Glomerular endothelial cell (primary cell): Measurements from ENCODE around the gene TET2. TPM values are rescaled to one million over a fixed set of nuclear protein-coding genes. Genes with fewer than 3 reads are reported as not detected.
"Not testable (repeated sequence)": the region's sequence is repeated elsewhere in the genome, so short reads cannot be mapped to it uniquely, and the experiment has no call there.

Experiments
- DNase-seq: peaks from one replicate; pipeline ENCODE4 v3.0.0-alpha.2; 2011; ENCODE audit warnings: low read depth, low spot score; ENCODE audit errors: extremely low read depth
- total RNA-seq: library from RNA; depleted of rRNA; stranded (reverse); fragments of >200 nt; gene quantifications from 2 replicates; pipeline ENCODE4 v1.2.3, GENCODE V29; 2015

TET2 gene
- total RNA-seq, 1 donor from 2014 or later: 15.5 TPM

- DNase-seq: no peak
Observed at GRCh38 chr4:105281124-105281415, 134.4 kb downstream of the TET2 start.

- DNase-seq: no peak
Observed at GRCh38 chr4:105282489-105282888, 135.8 kb downstream of the TET2 start.

GRCh38 chr4:105283501-105283900 is 136.8 kb downstream of the TET2 start:
- no peak for DNase-seq

GRCh38 chr4:105288121-105288520 is 141.4 kb downstream of the TET2 start:
- DNase-seq: no peak

GRCh38 chr4:105291925-105292324 is 145.2 kb downstream of the TET2 start:
- no peak for DNase-seq

- no peak for DNase-seq
Observed at GRCh38 chr4:105293360-105293759, 146.7 kb downstream of the TET2 start.

- no peak for DNase-seq
Observed at GRCh38 chr4:105296672-105297071, 150.0 kb downstream of the TET2 start.

GRCh38 chr4:105299027-105299426 is 152.4 kb downstream of the TET2 start:
- not testable (repeated sequence) for DNase-seq

GRCh38 chr4:105304085-105304484 is 157.4 kb downstream of the TET2 start:
- DNase-seq: no peak

GRCh38 chr4:105305019-105305836 is 158.6 kb downstream of the TET2 start:
- DNase-seq: no peak

- no peak for DNase-seq
Observed at GRCh38 chr4:105306158-105306781, 159.6 kb downstream of the TET2 start.

GRCh38 chr4:105306820-105307219 is 160.1 kb downstream of the TET2 start:
- no peak for DNase-seq

GRCh38 chr4:105318486-105318885 is 171.8 kb downstream of the TET2 start:
- DNase-seq: no peak

- no peak for DNase-seq
Observed at GRCh38 chr4:105327222-105327621, 180.5 kb downstream of the TET2 start.

- no peak for DNase-seq
Observed at GRCh38 chr4:105327956-105328355, 181.3 kb downstream of the TET2 start.

GRCh38 chr4:105329081-105329480 is 182.4 kb downstream of the TET2 start:
- no peak for DNase-seq
